GM18951 (cell line): ENCODE results near the gene ARNT2.
"Not testable (repeated sequence)": the region's sequence is repeated elsewhere in the genome, so short reads cannot be mapped to it uniquely, and the experiment has no call there.

Experiments used
- POLR2A ChIP-seq: IDR thresholded peaks from 4 replicates; pipeline ENCODE4 v1.6.1; 2011; ENCODE audit warnings: mild to moderate bottlenecking; ENCODE audit not compliant: insufficient read length, insufficient read depth; ENCODE audit errors: extremely low read depth
- in situ Hi-C: fragments of 300-500 bp; cut with MboI; formaldehyde crosslinking; loops from one replicate; pipeline ENCODE4 v1.12.0; 2022; ENCODE audit warnings: low sequenced_read_pairs, mixed read lengths, inconsistent platforms; ENCODE audit not compliant: unreplicated experiment

Gene ARNT2

GRCh38 chr15:80404057-80404760, at the start of gene ARNT2:
Gene ARNT2, plus strand, starts transcription at chr15:80404382. Its CDS starts 134 bp downstream, at chr15:80404516.
- in situ Hi-C loops = no loop called here
- TF ChIP-seq POLR2A = no peak

DNA sequence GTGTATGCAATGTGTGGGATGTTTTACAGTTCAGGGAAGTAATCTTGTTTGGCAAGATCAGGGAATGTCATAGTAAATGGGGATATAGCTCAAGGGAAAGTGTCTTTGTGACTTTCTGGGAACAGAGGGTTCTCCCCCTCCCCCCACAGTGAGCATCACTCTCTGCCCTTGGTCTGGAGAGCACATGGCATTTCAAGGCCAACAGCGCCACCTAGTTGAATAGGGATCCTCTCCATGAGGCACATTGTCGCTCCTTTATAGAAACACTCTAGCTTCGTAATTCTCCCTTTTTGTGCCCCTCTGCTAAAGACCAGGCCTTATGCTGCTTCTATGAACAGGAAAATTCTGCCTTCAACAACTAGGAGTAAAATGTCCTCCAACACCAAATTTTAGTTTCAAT, 37.1 kb upstream of the ARNT2 start:
- TF ChIP-seq POLR2A = no peak
- in situ Hi-C loops = no loop called here

DNA sequence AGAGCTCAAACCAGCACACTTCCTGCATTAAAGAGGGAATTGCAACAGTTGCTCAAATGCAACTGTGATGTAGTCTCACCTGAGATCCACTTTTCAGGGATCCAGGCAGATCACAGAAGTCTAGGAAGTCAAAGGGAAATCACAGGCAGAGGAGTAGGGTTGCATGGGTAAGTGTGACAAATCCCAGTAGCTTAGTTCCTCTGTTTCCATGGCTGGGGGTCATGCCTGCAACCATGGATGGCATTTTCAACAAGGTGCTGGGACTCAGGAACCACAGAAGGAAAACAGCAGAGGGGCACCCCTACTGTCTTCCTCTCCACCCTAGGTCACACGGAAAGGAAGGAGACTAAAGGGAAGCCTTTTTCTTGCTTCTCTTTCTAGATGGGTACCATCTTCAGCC, 36.5 kb upstream of the ARNT2 start:
- no peak for TF ChIP-seq POLR2A
- in situ Hi-C loops = no loop called here

- in situ Hi-C loops = no loop called here
- no peak for TF ChIP-seq POLR2A
Measured at GRCh38 chr15:80371924-80372323, 32.3 kb upstream of the ARNT2 start.

GRCh38 chr15:80374441-80374840, 29.7 kb upstream of the ARNT2 start:
- TF ChIP-seq POLR2A = no peak
- in situ Hi-C loops = no loop called here

DNA sequence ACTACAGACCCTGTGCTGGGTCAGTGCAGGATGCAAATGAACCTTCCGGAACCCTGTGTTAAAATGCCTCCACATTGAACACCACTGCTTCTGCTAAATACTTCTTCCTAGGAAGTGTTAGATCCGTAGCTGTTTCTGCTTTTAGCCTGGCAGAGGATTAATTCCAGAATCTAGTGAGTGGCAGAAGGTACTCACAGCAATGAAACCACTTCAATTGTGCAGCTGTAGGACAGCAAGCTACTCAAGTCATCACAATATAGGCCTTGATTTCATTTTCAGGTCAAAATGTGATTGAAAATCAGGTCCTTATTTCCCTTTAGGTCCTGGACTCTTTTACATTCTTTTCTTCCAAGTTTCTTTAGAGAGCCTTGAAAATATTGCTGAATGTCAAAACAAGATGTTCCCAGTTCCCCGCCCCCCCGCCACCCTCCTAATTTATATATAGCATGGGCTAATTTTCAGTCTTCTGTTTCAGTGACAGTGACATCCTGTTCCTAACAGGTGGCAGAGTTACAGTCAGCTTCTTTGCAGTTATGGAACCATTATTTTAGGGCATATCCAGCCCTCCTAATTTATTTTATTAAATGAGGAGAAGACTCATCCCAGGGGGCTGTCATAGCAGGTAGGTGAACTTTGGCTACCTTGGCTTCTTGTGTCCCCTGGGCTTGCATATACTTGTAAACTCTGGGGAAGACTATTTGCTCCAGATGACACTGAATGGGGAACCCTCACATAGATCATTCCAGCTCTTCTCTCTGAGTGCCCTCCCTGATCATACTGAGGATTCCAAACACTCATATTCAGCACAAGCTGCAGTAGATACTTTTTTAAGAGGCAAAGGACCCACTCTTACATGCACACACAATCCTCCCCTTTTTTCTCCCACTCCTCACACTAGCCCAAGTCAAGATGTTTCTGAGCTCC, 28.0 kb upstream of the ARNT2 start:
- in situ Hi-C loops = no loop called here
- no peak for TF ChIP-seq POLR2A

DNA sequence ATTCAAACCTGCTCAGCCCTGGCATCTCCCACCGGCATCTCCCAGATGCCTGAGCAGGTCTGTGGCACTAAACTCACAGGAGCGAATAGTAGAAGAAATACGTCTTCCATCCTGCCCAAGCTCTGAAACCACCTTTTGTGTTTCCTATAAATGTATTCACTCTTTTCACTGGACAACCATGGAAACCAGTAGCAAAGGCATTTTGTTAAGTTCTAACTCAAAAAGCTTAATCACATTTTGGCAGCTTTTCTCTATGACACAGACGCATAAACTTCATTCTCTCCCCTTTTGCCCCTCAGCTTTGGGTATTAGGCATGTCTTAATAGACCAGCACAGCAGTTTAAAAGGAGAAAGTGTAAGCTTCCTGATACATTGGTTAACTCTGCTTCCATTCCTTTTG, 24.5 kb upstream of the ARNT2 start:
- no peak for TF ChIP-seq POLR2A
- in situ Hi-C loops = no loop called here

DNA sequence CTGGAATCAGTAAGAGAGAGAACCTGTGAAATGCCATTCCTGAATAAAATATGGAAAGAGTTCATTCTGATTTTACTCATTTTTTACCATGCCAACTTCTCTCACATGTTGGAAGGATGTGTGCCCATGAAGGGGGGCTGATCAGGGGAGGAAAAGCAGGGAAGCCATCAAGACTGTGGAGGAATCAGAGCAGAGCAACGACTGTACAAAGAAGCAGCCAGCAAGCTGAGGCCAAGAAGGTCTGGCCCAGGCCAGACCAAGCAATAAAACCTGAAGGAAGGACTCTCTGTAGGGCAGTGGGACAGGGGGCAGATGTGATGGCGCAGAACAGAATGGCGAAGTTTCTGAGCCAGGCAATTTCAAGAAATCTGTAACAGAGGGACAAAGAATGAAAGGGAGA, 24.0 kb upstream of the ARNT2 start:
- no peak for TF ChIP-seq POLR2A
- in situ Hi-C loops = no loop called here

DNA sequence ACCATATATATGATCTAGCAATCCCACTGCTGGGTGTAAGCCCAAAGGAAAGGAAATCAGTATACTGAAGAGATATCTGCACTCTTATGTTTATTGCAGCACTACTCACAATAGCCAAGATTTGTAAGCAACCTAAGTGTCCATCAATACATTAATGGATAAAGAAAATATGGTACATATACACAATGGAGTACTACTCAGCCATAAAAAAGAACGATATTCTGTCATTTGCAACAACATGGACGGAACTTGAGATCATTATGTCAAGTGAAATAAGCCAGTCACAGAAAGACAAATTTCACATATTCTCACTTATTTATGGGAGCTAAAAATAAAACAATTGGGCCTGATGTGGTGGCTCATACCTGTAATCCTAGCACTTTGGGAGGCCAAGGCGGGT, 21.9 kb upstream of the ARNT2 start:
- in situ Hi-C loops = no loop called here
- TF ChIP-seq POLR2A = no peak

DNA sequence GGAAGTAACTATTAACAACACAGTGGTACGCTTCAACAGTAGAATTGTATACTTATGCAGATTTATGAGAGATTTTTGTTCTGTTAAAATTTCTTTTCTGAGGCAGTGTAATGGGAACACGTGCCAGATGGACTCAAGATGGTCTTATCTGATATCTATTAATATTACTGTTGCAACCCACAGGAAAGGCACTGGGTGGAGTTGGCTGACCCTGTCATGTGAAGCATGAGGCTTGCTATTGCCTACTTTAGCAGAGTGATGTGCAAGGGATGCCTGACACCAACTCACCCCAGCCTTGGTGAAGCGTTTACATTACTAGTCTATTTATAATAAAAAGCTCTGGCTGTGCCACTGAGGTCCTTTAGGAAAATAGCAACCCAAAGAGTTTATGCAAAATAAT, 19.8 kb upstream of the ARNT2 start:
- no peak for TF ChIP-seq POLR2A
- in situ Hi-C loops = no loop called here

DNA sequence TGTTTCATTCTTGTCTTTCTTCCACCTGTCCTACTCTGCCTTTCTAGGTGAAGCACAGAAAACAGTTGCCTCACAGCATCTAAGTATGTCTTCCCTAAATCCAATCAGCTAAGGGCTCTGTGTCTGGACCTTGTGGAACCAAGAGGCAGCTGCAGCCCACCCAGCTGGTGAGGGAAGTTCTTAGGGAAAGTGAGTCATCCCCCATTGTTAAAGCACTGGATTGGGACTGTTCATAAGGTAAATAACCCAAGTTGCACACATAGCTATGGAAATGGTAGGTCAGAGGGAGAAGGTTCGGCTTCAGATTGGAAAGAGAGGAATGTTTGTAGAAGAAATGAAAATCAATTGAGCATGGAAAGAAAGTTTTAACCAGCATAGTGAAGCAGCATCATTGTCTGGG, 18.0 kb upstream of the ARNT2 start:
- no peak for TF ChIP-seq POLR2A
- in situ Hi-C loops = no loop called here

- in situ Hi-C loops = no loop called here
- TF ChIP-seq POLR2A = no peak
Measured at GRCh38 chr15:80388326-80388725, 15.9 kb upstream of the ARNT2 start.

DNA sequence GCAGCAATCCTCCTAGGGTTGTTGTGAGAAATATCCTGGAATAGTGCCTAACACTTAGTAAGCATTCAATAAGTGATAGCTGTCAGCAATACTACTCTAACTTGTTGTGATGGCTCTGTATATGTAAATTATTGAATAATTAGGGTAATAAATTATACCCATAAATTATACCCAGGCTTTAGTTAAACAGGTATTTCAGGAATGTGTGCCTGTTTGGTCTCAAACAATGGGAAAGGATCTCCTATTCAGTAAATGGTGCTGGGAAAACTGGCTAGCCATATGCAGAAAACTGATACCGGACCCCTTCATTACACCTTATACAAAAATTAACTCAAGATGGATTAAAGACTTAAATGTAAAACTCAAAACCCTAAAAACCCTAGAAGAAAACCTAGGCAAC, 14.8 kb upstream of the ARNT2 start:
- TF ChIP-seq POLR2A = no peak
- in situ Hi-C loops = no loop called here

DNA sequence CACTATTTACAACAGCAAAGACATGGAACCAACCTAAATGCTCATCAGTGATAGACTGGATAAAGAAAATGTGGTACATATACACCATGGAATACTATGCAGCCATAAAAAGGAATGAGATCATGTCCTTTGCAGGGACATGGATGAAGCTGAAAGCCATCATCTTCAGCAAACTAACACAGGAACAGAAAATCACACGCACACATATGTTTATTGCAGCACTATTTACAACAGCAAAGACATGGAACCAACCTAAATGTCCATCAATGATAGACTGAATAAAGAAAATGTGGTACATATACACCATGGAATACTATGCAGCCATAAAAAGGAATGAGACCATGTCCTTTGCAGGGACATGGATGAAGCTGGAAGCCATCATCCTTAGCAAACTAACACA, 13.2 kb upstream of the ARNT2 start:
- in situ Hi-C loops = not testable (repeated sequence)
